GM20431 (cell line): ENCODE data around the gene HMOX1.

ENCODE experiments used
- in situ Hi-C: fragments of 300-500 bp; cut with MseI, MboI; formaldehyde crosslinking; loops from one replicate; pipeline ENCODE4 v1.15.0; 2020; ENCODE audit warnings: low sequenced_read_pairs; ENCODE audit not compliant: unreplicated experiment

HMOX1 gene

DNA sequence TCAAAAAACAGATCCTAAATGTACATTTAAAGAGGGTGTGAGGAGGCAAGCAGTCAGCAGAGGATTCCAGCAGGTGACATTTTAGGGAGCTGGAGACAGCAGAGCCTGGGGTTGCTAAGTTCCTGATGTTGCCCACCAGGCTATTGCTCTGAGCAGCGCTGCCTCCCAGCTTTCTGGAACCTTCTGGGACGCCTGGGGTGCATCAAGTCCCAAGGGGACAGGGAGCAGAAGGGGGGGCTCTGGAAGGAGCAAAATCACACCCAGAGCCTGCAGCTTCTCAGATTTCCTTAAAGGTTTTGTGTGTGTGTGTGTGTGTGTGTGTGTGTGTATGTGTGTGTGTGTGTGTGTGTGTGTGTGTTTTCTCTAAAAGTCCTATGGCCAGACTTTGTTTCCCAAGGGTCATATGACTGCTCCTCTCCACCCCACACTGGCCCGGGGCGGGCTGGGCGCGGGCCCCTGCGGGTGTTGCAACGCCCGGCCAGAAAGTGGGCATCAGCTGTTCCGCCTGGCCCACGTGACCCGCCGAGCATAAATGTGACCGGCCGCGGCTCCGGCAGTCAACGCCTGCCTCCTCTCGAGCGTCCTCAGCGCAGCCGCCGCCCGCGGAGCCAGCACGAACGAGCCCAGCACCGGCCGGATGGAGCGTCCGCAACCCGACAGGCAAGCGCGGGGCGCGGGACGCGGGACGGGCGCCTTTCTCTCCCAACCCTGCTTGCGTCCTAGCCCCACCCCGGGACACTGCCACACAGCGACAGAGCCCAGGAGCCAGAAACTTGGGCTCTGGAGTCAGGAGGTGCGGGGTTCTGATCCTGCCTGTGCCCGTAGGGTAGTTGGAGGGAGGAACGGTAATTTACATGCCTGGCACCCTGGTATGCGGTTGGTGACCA, at the start of gene HMOX1:
TSS of gene HMOX1 (plus strand) at position 560 of the 887 bp plus-strand sequence. CDS start at position 638, 78 bp downstream.
- in situ Hi-C loops: no loop called here

DNA sequence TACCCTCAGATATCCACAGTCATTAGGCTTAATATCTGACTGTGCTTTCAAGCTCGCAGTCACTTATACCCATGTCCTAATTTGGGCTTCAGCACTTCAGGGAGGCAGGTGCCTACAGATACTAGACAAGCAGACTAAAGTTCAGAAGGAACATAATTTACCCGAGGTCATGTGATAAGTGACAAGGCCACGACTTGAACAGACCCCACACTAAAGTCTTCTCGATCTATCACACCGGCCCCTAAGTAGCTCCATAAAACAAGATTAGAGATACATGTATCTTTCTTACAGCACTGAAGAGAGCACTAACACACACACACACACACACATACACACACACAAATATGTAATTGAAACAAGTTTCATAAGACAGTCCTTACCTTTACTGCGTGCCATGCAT, 48.6 kb upstream of the HMOX1 start:
- in situ Hi-C loops: no loop called here

DNA sequence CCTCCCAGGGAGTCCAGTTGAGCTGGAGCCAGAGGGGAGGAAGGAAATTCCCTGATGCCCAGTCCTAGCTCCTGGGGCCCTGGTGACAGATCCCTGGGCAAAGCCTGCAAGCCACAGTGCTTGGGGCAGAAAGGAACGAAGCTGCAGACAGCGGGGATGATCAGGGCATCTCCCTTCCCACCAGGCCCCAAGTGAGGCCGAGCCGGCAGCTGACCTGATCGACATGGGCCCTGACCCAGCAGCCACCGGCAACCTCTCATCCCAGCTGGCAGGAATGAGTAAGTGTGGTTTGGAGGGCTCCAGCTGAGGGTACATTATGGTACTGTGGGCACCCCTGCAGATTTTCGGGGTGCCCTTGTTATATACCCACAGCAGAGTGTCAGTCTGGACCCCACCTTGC, 47.7 kb upstream of the HMOX1 start:
- in situ Hi-C loops: no loop called here

DNA sequence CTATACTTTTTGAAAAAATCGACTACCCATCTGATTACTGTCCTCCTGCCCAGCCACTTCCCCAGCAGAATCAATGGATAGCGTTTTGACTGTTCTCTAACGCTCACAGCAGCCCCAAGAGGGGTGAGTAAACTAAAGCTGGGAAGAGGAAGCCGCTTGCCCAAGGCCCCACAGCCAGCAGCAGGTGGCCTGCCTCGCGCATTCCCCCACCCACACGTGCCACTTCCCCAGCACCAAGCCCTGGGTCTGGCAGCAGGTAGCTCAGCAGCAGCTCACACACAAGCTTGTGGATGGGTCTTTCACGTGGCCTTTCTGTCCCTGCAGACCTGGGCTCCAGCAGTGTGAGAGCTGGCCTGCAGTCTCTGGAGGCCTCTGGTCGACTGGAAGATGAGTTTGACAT, 46.9 kb upstream of the HMOX1 start:
- in situ Hi-C loops: no loop called here

DNA sequence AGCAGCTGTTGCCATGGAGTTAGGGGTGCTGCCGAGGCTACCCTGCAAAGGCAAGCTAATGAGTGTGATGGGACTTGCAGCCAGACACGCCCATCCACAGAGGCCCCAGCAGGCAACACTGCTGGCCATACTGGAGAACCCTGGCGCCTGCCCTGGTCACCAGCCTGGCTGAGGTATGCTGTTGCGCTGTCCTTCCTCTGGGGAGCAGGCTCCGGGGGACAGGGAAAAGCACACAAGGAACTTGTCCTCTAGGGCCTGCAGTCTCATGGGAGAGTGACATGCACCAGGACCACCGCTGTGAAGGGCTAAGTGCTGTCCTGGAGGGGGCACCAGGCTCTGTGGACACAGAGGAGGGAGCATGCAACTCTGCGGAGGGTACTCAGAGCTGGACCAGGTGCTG, 45.4 kb upstream of the HMOX1 start:
- in situ Hi-C loops: no loop called here

DNA sequence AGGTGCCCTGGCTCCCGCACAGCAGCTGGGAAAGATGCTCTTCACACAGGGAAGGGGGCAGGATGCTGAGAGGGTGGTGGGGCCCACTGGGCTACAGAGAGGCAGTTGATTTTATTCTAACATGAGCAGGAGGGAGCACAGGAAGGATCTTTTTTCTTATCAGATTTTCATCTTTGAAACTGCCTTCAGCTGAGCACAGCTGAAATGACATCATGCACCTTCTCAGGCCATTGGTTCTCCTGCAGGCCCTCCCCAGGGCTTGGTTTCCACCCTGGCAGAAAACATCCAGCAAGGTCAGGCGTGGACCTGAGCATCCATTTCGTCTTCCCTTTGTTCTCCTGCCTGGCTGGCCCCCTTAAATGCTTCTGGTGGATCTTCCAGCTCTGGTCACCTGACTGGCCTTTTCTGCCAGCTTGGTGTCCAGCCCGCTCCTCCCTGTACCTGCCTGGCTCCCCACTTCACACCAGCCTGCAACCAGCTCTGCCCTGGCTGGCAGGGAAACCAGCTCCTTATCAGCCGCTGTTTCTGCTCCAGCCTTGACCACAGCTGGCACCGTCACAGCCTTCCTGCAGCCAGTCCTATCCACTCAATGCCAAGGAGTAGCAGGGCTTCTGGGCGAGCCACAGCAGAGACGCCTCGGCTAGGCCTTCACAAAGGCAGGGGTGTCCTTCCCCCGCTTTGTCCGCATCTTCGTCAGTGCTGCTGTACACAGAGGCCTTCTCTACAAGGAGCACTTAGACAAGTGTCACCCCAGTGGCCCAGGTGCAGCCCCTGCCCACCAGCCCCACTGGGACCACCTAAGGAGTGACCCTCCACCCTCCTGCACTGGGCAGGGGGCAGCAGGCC, 44.7 kb upstream of the HMOX1 start:
- in situ Hi-C loops: no loop called here

- in situ Hi-C loops: no loop called here
These were observed 43.0 kb upstream of the HMOX1 start for GRCh38 chr22:35337932-35338331.

DNA sequence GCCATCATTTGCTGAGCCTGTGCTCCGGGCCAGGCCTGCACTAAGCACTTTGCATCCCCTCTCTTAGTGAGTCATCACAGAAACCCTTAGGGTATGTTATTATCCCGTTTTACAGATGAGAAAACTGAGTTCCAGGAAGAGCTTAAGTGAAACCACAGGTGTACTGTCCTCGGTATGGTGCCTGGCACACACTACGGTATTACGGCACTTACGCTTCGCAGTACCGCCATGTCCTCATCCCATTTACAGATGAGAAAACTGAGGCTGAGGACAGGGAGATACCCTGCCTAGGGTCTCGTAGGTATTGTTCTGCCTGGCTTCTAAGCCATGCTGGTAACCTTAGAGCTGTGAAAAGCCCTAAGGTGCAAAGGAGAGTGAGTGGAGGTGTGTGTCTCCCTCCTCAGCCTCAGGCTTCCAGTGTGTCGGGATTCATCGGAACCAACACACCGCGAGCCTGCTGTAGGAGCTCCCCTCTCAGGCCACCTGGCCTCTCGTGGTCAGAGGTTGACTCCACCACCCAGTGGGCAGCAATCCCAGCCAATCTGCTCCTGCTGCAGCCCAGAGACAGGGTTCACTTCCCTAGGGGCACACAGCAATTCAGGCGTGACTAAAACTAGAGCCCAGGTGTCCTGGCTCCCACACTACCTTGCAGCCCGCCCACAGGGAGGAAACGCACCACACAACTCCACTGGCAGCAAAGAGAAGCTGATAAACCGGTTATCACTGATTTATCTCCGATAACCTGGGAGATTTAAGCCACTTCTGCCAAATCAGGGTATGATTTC, 39.6 kb upstream of the HMOX1 start:
- in situ Hi-C loops: no loop called here

GRCh38 chr22:35342390-35342789, 38.5 kb upstream of the HMOX1 start:
- in situ Hi-C loops: no loop called here

- in situ Hi-C loops: no loop called here
These were observed 37.0 kb upstream of the HMOX1 start for GRCh38 chr22:35343664-35344550.

- in situ Hi-C loops: no loop called here
These were observed 35.8 kb upstream of the HMOX1 start for GRCh38 chr22:35344956-35345690.

DNA sequence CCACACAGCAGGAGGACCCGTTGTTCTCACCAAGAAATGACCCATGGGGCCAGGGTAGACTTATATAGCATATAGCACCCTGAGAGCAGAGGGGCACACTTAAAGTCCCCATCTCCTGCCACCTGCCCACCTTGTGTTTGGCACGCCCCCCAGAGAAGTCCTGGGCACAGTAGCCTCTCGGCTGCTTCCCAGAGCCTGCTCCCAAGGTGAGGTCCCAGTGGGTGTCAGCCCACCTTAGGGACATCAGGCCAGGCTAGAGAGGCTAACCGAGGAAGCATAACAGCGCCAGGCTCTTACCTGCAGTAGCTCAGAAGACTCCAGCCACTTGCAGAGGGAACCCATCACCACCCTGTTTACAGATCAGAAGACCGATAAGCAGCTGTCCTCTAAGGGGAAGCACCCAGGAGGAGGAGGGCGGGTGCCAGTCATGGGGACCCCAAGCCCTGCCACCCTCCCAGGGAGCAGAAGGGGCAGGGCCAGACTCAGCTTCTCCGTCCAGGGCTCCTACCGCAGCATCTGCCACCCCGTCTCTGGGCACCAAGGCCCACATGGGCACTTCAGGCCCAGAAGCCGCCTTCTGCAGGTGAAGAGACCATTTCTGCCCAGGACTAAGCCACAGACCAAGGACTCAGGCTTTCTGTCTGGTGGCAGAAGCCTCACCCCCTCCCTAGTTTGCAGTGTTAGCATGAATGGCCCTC, 34.9 kb upstream of the HMOX1 start:
- in situ Hi-C loops: no loop called here

- in situ Hi-C loops: no loop called here
These were observed 34.2 kb upstream of the HMOX1 start for GRCh38 chr22:35346596-35347220.

- in situ Hi-C loops: no loop called here
These were observed 33.4 kb upstream of the HMOX1 start for GRCh38 chr22:35347462-35347861.

GRCh38 chr22:35348026-35348590, 32.8 kb upstream of the HMOX1 start:
- in situ Hi-C loops: no loop called here

DNA sequence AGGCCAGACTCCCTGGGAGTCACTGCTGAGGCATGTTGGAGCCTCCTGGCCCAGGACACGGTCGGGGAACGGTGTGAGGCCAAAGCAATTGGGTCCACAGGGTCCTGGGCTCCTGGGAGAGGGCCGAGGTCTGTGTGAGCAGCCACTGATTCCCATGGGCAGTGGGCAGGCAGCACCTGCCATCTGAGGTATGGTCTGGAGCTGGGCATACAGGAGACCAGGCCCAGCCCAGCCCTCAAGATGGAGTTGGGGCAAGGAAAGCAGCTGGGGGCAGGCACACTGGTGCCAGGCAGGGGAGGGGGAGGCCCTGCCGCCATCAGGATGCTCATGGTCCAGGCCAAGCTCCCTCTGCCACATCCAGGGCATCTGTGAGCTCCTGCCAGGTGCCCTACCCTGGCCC, 32.2 kb upstream of the HMOX1 start:
- in situ Hi-C loops: no loop called here

- in situ Hi-C loops: no loop called here
These were observed 31.6 kb upstream of the HMOX1 start for GRCh38 chr22:35349368-35349703.
